Gastroesophageal sphincter (tissue), 3 donors: ENCODE data around the gene DMAP1.

ENCODE experiments used
- CTCF ChIP-seq, 4 experiments: fragments of 200-600 bp in 2 of 4; fragments of 450-650 bp in 2 of 4; sonication (generic) in 1 of 4; IDR thresholded peaks; one replicate each; pipeline ENCODE4 v1.5.1; 2017 to 2019; ENCODE audit warnings: antibody characterized with exemption in 4 of 4, mild to moderate bottlenecking in 2 of 4, moderate library complexity in 2 of 4
- POLR2AphosphoS5 ChIP-seq: sonication (generic); formaldehyde crosslinking; IDR thresholded peaks from one replicate; pipeline ENCODE4 v1.6.1; 2017; ENCODE audit warnings: antibody characterized with exemption

- TF ChIP-seq CTCF (IDR thresholded peaks at IDR 0.05) (no peak), POLR2AphosphoS5 (no peak)
Measured at GRCh38 chr1:44244986-44245385, 31.7 kb downstream of the DMAP1 start.
